ENCODE data around the gene PRKAR1B.
"Not testable (repeated sequence)": the region's sequence is repeated elsewhere in the genome, so short reads cannot be mapped to it uniquely, and the experiment has no call there.

Gene PRKAR1B

DNA sequence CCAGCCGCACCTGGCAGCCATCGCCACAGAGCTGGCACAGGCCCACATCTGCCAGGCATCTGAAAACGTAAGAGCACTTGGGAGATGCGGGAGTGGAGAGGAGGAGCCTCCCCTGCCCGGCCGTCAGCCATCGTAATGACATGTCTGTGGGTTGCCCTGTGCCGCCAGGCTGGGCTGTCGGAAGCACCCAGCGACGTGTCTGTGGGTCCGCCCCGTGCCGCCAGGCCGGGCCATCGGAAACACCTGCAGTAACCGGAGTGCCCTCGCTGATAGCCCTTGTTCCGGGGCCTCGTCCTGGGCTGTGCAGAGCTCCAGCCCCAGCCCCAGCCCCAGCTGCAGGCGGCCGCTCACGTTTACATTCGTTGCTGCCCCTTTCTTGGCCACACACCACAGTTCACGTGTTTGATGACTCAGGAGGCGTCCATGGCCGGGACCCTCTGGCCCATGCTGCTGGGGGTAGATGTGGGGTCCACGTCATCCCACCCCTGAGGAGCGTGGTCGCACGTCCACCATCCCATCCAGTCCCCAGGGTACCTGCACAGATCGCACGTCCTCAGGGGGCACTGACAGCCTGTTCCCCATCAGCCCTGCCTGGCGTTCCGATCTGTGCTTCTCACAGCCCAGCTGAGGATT lies 30.0 kb upstream of the PRKAR1B start:
- no peak for DNase-seq (ENCODE audit: low read depth in 2 of 2)

- DNase-seq (ENCODE audit: low read depth in 2 of 2): no peak
These were observed 29.3 kb upstream of the PRKAR1B start for GRCh38 chr7:756231-756927.

DNA sequence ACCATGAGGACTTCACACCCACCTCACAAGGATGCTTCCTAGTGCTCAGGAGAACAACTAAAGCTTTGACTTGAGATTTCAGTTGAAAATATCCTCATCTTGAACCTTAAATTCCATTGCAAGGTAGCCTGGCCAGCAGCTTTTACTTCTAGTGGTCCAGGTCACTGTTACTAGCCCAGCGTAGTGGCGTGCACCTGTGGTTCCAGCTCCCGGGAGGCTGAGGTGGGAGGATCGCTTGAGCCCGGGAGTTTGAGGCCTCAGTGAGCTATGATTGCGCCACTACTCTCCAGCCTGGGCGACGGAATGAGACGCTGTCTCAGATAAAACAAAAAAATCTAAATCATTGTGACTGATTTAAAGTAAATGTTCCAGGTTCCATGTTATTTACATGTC lies 28.3 kb upstream of the PRKAR1B start:
- no peak for DNase-seq (ENCODE audit: low read depth in 2 of 2)

DNA sequence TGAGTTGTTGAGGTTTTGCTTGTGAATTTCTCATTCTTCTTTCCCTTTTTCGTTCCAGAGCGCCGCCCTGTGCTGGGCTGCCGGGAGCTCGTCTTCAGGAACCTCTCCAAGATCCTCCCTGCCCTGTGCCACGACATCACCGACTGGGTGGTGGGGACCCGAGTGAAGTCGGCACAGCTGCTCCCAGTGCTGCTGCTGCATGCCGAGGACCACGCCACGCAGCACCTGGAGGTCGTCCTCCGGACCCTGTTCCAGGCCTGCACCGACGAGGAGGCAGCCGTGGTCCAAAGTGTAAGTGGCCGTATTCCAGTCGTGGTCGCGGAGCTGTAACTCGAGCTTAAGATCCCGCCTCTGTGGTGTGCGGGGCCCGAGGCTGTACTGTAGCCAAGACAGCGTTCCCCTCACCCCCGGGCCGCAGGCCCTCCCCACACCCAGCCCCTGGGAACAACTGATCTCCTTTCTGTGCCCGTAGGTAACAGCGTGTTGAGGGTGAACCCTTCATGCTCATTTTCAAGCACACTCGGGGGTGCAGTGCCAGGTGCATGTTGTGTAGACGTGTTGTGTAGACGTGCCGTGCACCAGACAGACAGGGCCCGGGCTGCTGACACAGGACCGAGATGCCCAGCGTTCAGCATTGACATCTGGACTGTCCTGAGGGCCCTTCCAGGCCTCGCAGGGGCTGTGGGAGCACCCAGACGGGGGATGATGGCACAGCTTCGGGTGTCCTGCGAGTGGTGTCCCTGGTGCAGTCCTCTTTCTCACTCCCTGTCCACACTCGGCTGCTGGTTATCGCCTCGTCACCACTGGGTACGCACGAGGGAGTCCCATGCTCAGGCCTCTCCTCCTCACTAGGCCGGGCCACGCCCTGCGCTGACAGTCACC lies 27.7 kb upstream of the PRKAR1B start:
- no peak for DNase-seq (ENCODE audit: low read depth in 2 of 2)

GRCh38 chr7:753190-753589 lies 26.1 kb upstream of the PRKAR1B start:
- no peak for DNase-seq (ENCODE audit: low read depth in 2 of 2)

DNA sequence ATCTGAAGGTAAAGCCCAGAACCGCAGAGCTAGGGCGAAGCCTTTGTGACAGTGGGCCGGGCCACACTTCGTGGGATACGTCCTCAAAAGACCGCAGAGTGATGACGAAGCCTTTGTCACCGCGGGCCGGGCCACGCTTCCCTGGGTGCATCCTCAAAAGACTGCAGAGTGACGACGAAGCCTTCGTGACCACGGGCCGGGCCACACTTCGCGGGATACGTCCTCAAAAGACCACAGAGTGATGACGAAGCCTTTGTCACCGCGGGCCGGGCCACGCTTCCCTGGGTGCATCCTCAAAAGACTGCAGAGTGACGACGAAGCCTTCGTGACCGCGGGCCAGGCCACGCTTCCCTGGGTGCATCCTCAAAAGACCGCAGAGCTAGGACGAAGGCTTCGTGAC lies 25.2 kb upstream of the PRKAR1B start:
- DNase-seq (ENCODE audit: low read depth in 2 of 2): not testable (repeated sequence)

- DNase-seq (ENCODE audit: low read depth in 2 of 2): no peak
These were observed 24.7 kb upstream of the PRKAR1B start for GRCh38 chr7:751826-752225.

GRCh38 chr7:750111-750905 lies 23.2 kb upstream of the PRKAR1B start:
- DNase-seq (ENCODE audit: low read depth in 2 of 2): no peak

- no peak for DNase-seq (ENCODE audit: low read depth in 2 of 2)
These were observed 22.1 kb upstream of the PRKAR1B start for GRCh38 chr7:749140-749551.

DNA sequence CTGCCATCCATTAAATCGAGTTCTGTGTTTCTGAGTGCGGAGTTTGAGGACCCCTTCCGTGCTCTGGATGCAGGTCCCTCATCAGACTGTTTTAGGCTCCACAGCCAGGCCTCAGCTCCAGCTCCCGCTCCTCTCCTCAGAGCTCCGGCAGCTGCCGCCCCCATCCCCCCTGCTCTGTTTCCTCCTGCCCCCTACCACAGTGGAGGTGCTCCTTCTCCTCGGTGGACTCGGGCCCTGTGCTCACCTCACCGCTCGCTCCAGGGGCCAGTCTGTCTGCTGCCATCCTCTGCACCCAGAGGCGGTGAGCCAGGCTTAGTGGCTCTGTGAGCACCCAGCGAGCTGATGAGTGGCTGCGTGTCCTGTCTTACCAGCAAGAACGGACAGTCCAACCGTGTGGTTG lies 21.4 kb upstream of the PRKAR1B start:
- no peak for DNase-seq (ENCODE audit: low read depth in 2 of 2)

DNA sequence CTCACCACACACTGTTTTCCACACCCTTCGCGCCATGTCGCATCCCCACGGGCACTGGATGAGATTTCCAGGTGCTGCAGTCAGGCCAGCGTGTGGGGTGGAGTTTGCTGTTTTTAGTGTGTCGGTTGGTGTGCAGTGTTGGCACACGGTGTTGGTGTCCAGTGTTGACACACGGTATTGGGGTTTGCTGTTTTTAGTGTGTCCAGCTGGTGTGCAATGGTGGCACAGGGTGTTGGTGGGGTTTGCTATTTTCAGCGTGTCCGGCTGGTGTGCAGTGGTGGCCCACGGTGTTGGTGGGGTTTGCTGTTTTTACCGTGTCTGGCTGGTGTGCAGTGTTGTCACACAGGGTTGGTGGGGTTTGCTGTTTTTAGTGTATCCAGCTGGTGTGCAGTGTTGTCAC lies 20.1 kb upstream of the PRKAR1B start:
- DNase-seq (ENCODE audit: low read depth in 2 of 2): no peak

GRCh38 chr7:746155-747061 lies 19.3 kb upstream of the PRKAR1B start:
- DNase-seq (ENCODE audit: low read depth in 2 of 2): no peak

DNA sequence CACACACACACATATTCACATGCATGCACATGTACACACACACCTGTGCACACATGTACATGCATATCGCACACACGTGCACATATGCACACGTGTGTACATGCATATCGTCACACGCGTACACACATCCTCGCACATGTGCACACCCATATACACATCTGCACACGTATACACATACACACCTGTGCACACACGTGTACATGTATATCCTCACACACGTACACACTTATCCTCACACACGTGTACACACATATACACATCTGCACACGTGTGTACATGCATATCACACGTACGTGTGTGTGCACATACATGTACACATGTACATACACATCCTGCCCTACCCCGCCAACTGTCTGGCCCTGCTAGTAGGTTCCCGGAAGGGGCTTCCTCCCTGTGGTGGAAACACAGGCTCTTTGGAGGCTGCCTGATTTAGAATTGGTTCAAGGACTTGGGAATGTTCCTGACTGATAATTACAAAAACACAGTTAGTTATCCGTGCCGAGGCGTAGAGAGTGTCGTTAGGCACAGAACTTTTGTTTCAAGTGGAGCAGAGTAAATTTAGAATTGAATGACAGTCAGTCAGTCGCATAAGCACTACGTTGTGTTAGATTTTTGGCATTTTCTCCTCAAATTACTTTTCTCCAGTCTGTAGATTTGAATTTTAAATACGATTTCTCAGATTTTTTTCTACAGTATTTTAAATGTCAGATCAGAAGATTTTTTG lies 18.5 kb upstream of the PRKAR1B start:
- DNase-seq (ENCODE audit: low read depth in 2 of 2): no peak

- DNase-seq (ENCODE audit: low read depth in 2 of 2): no peak
These were observed 17.9 kb upstream of the PRKAR1B start for GRCh38 chr7:744854-745430.

- not testable (repeated sequence) for DNase-seq (ENCODE audit: low read depth in 2 of 2)
These were observed 17.0 kb upstream of the PRKAR1B start for GRCh38 chr7:744128-744520.

DNA sequence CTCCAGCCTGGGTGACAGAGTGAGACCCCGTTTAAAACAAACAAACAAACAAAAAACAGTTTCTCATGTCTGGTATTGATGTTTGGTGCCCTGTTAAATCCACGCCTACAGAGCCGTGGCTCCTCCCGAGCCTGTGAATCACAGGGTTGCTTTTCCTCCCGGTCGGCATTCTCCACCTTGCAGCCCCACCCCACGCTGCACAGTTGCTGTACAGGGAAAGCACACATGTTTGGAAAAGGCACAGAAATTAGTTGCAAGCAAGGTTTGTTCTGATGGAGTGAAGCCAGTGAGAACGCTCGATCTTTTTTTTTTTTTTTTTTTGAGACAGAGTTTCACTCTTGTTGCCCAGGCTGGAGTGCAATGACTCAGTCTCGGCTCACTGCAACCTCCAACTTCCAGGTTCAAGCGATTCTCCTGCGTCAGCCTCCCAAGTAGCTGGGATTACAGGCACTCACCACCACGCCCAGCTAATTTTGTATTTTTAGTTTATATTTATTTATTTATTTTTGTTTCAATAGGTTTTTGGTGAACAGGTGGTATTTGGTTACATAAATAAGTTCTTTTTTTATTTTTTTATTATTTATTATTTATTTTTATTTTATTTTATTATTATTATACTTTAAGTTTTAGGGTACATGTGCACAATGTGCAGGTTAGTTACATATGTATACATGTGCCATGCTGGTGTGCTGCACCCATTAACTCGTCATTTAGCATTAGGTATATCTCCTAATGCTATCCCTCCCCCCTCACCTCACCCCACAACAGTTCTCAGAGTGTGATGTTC lies 16.5 kb upstream of the PRKAR1B start:
- not testable (repeated sequence) for DNase-seq (ENCODE audit: low read depth in 2 of 2)

DNA sequence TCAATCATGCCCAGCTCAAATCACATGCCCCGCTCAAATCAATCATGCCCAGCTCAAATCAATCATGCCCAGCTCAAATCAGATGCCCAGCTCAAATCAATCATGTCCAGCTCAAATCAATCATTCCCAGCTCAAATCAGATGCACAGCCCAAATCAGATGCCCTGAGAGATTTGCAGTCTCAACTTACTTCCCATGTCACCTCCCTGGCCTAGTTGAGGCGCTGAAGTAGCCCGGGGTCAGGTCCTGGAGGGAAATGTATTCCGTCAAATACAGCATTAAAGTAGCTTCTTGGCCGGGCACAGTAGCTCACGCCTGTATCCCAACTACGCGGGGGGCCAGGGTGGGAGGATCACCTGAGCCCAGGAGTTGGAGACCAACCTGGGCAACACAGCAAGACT lies 15.7 kb upstream of the PRKAR1B start:
- DNase-seq (ENCODE audit: low read depth in 2 of 2): no peak

DNA sequence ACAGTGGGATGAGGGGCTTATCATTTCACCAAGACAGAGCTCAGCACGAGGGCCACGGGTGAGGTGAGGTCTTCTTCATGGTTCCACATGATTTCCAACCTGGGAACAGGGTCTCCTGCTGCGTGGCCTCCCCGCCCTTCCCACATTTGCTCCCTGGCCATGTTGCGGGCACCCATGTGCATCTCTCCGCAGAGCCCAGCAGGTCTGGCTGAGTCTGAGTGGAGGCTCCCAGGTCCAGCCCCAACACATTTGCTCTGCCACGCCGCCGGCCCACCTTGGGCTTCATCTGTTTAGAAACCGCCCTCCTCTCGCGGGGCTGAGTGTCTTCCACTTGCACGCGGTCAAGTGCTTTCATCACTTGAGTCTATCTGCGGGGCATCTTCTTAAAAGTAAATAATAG lies 14.8 kb upstream of the PRKAR1B start:
- DNase-seq (ENCODE audit: low read depth in 2 of 2): no peak

GRCh38 chr7:741191-741671 lies 14.2 kb upstream of the PRKAR1B start:
- no peak for DNase-seq (ENCODE audit: low read depth in 2 of 2)
